Measurements from ENCODE around the gene CARD19.

CARD19 gene, protein sequence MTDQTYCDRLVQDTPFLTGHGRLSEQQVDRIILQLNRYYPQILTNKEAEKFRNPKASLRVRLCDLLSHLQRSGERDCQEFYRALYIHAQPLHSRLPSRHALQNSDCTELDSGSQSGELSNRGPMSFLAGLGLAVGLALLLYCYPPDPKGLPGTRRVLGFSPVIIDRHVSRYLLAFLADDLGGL

DNA sequence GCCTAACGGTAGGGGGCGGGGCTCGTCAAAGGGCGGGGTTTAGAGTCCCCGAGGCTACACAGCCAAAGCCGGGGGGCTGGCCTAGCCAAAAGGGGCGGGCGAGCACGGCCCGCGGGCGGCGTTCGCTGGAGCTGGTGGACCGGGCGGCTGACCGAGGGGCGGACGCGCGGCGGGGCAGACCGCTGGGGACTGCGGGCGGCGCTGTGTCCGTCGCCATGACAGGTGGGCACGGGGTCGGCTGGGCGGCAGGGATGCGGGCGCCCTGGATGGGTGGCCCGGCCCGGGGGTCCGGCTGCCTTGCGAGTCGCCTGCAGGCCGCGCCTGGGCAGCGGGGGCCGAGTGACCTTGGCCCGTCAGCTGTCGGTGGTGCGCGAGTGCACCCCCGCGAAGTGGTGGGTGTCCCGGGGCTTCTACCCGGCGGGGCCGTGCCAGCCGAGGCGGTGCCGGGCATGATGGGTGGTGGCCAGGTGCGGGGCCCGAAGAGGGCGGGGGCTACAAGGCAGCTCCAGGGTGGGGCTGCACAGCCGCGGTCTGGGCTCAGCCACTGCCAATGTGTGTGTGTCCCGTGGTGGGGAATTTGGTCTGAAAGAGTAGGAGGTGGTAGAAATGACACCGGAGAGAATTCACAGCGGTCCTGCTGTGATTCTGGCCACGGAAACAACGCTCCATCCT, at the start of gene CARD19:
TSS of gene CARD19 (plus strand) at position 87 of the 672 bp plus-strand sequence. CDS start at position 216, 129 bp downstream.
- peak in 1 of 4 experiments; percentile 43 for DNase-seq (ENCODE audit: low read depth in 4 of 4, low spot score in 1 of 4)

- no peak for DNase-seq (ENCODE audit: low read depth in 4 of 4, low spot score in 1 of 4)
These were observed 47.2 kb upstream of the CARD19 start for GRCh38 chr9:93048566-93049448.

- no peak for DNase-seq (ENCODE audit: low read depth in 4 of 4, low spot score in 1 of 4)
These were observed 46.5 kb upstream of the CARD19 start for GRCh38 chr9:93049491-93049890.

GRCh38 chr9:93050231-93050630, 45.8 kb upstream of the CARD19 start:
- no peak for DNase-seq (ENCODE audit: low read depth in 4 of 4, low spot score in 1 of 4)

- no peak for DNase-seq (ENCODE audit: low read depth in 4 of 4, low spot score in 1 of 4)
These were observed 44.3 kb upstream of the CARD19 start for GRCh38 chr9:93051680-93052089.

DNA sequence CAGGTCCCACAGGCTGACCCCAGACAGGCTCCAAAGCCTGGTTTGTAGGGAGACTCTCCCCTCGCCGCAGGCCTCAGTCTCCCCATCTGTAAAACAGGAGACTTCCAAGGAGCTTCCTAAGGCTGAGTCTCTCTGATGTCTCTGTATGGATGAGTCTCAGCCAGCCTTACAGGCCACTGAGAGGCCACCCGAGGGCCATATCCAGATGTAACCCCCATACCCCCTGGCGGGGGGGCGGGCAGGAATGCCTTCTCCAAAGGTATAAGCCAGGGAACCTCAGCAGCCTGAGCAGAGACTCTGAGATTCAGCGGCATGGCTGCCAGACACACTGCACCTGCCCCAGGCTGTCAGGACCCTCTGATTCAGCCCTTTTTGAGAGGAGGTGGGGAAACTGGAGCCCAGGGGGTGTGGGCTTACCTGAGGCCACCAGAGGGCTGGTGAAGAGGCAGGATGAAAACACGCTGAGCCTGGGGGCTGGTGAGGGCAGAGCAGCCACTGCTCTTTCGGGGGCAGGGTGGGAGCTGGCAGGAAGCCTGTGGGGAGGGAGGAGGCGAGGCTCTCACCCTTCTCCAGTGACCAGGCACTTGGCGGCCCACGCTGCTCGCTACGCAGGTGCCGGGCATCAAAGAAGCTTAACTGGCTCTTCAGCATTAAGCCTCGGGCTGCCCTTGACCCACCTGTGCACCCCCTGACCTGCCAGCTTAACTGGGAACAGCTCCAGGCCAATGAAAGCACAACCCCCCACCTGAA, 43.1 kb upstream of the CARD19 start:
- no peak for DNase-seq (ENCODE audit: low read depth in 4 of 4, low spot score in 1 of 4)

DNA sequence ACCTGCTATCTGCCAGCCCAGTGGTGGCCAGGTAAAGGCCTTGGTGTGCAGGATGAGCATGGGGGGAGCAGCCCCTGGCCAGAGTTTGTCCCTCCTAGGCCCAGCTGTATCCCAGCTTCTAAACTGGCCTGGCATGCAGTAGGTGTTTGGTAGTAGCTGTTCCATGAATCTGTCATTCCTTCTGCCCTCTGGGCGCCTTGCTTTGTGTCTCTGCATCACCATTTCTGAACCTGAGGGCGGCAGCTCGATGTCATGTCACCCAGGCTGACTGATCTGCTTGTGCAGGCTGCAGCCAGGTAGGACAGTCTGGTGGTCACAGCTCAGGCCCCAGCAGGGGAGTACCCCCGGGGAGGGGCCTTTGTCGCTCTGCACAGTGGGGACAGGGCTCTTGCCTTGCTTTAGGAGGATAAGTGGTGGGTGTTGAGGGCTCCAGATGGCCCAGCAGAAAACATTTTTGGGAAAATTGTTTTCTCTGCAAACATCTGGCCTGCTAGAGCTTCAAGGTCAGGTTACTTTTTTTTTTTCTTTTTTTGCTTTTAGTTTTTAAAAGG, 42.2 kb upstream of the CARD19 start:
- no peak for DNase-seq (ENCODE audit: low read depth in 4 of 4, low spot score in 1 of 4)

DNA sequence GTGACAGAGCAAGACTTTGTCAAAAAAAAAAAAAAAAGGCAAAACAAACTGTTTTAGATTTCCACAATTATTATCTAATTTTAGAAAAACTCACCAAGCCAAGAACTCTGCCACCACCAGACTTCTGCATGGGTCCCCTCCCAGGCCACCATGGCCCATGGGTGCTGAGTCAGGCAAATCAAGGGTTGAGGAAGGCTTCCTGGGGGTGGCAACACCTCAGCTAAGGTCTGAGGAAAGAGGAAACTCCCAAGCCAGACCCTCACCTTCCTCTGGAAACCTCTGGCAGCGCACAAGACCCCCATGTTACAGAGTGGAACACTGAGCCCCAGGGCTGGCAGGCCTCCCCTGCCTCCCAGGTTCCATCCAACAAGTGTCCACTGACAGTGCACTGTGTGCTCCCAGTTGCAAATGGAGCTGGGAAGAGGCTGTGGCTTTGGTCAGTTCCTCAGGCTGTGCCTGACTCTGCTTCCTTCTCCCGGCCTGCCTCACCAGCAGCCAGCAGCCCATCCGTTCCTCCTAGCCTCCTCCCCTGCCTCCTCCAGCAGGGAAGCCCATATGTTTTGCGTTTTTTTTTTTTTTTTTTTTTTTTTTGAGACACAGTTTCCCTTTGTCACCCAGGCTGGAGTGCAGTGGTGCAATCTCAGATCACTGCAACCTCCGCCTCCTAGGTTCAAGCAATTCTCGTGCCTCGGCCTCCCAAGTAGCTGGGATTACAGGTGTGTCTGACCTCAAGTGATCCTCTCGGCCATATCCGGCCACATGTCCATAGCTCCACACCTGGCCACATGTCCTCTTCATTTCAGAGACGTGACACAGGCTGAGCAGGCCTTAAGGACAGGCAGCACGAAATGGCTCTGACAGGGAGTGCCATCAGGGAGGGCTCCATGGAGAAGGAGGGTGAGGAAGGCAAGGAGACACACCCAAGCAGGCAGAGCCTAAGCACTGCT, 41.0 kb upstream of the CARD19 start:
- DNase-seq (ENCODE audit: low read depth in 4 of 4, low spot score in 1 of 4) = no peak

DNA sequence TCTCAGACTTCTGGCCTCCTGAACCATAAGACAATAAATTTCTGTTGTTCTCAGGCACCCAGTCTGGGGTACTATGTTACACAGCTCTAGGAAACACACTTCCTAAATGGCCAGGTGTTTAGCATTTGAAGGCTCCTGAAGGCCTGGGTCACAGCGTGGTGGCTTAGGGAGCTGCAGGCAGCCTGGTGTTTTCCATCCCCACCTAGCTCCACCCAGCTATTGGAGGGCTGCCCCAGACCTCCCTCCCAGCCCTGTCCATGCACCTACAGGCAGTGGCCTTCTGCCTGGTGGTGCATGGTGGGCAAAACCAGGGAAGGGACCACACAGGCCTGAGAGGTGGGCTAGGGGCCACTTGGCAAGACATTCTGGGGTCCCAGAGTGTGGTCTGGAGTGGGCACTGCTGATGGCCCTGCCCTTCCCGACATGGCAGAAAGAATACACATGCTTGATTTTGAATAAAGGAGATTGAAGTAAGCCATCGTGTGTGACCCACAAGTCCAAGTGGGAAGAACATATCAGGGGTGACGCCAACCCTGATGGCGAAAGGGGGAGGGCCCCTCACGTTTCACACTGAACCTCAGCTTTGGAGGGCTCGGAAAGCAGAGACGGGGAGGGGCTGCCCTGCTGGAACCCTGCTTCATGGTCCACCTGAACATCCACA, 38.8 kb upstream of the CARD19 start:
- no peak for DNase-seq (ENCODE audit: low read depth in 4 of 4, low spot score in 1 of 4)

DNA sequence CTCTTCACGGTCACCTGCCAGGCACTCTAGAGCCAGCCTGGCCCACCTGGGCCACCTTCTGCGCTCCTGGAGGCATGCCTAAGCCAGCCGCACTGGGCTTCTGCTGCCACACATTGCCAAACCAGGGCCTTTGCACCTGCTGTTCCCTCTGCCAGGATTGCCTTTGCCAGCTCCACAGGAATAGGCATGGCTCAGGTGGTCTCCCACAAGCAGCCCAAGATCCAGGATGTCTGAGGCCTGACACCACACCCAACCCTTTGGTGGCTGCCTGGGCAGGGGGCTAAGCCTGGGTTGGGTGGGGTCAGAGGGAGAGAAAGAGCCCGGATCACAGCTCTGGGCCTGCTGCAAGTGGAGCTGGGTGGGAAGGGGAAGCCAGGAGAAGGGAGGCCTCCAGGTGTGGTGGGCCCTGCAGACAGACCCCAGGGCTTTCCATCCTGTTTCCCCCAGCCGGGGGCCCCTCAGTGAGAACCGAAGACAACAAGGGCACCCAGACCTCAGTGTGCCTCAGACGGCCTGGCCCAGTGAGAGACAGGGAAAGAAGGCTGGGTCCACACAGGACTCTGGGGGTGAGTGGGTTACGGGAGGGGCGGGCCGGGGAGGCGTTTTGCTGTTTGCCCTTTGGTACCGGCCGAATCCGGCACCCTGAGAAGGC, 38.2 kb upstream of the CARD19 start:
- no peak for DNase-seq (ENCODE audit: low read depth in 4 of 4, low spot score in 1 of 4)

DNA sequence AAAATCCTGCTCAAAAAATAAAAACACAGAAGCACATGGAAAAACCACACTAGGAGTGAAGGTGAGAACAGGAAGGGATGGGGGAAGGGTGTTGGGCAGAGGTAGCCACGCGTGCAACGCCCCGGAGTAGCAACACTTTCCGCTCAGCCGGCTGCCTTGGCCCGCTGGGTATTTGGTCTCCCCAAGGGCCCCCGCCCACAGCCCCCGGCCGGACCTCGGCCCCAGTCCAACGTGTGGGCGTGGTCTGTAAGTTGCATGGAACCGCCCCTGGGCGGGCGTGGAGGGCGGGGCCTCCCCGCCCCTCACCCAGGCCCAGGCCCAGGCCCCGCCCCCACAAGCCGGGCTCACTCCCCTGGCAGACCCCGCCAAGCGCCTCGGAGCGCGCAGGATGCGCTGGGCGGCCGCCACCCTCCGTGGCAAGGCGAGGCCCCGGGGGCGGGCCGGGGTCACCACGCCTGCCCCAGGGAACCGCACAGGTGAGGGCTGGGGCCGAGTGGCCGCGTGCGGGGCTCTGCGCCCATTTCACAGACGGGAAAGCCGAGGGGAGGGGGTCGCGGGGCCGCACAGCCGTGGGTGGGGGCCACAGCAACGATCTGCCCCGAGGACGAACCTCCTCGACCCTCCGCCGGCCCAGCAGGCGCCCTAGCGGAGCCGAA, 37.5 kb upstream of the CARD19 start, which contains the start of gene SUSD3:
TSS of gene SUSD3 (plus strand) at position 347 of the 656 bp plus-strand sequence. CDS start at position 389, 42 bp downstream.
- peak in 3 of 4 experiments; percentile 43 to 66 (median 45) for DNase-seq (ENCODE audit: low read depth in 4 of 4, low spot score in 1 of 4)

- no peak for DNase-seq (ENCODE audit: low read depth in 4 of 4, low spot score in 1 of 4)
These were observed 36.9 kb upstream of the CARD19 start for GRCh38 chr9:93059011-93059714.

DNA sequence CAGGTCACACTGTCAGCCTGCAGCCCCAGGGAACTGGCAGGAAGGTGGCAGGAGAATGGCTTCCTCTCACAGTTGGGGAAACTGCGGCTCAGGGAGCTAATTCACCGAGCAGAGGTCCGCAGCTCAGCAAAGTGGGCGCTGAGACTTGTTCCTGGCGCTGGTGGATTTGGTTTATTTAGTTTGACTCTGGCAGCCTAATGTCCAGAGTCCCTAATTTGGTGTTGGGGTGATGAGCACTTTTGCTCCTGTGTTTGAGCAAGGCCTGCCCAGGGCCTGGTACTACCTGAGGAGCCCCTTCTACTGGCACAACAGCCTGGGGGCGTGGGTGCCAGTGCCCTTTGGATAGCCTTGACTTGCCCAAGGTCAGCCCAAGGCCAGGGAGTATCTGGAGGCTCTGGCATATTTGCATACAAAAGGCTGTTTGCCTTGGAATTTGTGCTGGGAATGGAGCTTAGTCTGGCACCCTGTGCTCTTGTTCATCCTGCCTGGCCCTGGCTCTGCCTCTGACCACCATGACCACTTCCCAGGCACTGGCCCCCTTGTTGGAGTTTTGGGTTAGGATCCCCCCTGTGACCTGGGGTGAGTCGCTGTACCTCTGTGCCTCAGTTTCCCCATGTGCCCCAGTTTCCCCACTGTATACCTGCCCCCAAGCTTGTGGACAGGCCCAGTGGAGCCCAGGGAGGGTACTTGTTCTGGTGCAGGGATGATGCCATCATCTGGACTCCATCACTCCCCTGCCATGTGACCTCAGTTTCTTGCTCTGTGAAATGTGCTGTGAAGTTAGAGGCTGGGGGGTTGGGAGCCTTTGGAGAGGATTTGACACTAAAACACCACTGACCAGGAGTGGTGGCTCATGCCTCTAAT, 36.1 kb upstream of the CARD19 start:
- no peak for DNase-seq (ENCODE audit: low read depth in 4 of 4, low spot score in 1 of 4)

- DNase-seq (ENCODE audit: low read depth in 4 of 4, low spot score in 1 of 4) = no peak
These were observed 35.2 kb upstream of the CARD19 start for GRCh38 chr9:93060746-93061259.

DNA sequence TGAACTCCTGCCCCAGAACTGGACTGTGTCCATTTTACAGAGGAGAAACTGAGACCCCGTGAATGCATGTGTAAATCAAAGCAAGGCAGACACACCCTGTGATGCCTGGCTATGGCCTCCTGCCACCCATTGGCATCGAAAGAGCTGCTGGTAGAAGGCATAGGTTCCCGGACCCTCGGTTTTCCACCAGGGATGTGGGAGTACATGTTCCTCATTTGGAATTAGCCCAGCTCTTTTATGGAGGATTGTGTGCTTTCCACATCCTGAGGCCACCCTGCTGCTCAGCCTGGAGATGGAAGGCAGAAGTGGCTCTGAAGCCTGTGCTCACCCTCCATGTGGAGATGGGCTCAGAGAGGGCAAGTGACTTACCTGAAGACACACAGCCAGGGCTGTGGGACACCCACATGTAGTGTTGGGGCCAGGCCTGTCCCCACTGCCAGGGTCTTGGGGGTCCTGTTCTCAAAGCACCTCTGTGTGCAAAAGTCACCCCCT, 34.7 kb upstream of the CARD19 start:
- DNase-seq (ENCODE audit: low read depth in 4 of 4, low spot score in 1 of 4) = no peak
